ENCODE measurements around the gene ZSCAN10.
"Not testable (repeated sequence)": the region's sequence is repeated elsewhere in the genome, so short reads cannot be mapped to it uniquely, and the experiment has no call there.

The ZSCAN10 gene

DNA sequence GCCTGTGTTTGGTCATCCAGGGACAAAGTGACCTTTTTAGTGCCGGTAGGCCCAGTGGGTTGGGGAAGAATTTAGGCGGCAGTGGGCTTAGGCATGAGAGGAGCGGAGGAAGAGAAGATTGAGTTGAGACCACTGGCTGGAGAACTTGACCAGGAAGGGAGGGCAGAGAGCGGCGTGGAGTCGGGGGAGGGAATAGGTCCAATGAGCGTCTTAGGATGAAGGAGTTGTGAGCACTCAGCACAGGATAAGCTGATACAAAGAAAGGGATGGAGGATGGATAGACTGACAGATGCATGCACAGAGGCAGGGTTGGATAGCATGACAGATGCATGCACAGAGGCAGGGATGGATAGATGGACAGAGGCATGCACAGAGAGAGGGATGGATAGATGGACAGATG lies 25.6 kb downstream of the ZSCAN10 start:
- DNase-seq, result no peak
- Histone ChIP-seq H3K36me3 (ENCODE audit: control insufficient read depth, insufficient read depth, low read length) (peaks cover 11% of the 10 kb centered on the region), H3K4me1 (ENCODE audit: control insufficient read depth, insufficient read depth, low read length, poor library complexity, severe bottlenecking) (peaks cover 88% of the 10 kb centered on the region), H3K9me3 (ENCODE audit: control insufficient read depth, low read length) (no peaks in the 10 kb centered on the region), H3K4me3 (ENCODE audit: insufficient read depth, low read depth, low read length, poor library complexity, severe bottlenecking) (no peak overlapping the region), H3K27me3 (replicated peaks; ENCODE audit: control insufficient read depth, insufficient read depth, low read length, poor library complexity, severe bottlenecking) (no peaks in the 10 kb centered on the region), H3K27ac (ENCODE audit: insufficient read depth, low read length, poor library complexity, severe bottlenecking) (peak overlapping the region; percentile 37)

- DNase-seq; H3K9me3 ChIP-seq (ENCODE audit: control insufficient read depth, low read length); H3K4me3 ChIP-seq (ENCODE audit: insufficient read depth, low read depth, low read length, poor library complexity, severe bottlenecking); H3K27me3 ChIP-seq (replicated peaks; ENCODE audit: control insufficient read depth, insufficient read depth, low read length, poor library complexity, severe bottlenecking): not testable (repeated sequence)
- H3K36me3 ChIP-seq (ENCODE audit: control insufficient read depth, insufficient read depth, low read length), result peaks cover 18% of the 10 kb centered on the region
- H3K27ac ChIP-seq (ENCODE audit: insufficient read depth, low read length, poor library complexity, severe bottlenecking), result peak overlapping the region; percentile 37
- H3K4me1 ChIP-seq (ENCODE audit: control insufficient read depth, insufficient read depth, low read length, poor library complexity, severe bottlenecking), result peaks cover 88% of the 10 kb centered on the region
Measured at GRCh38 chr16:3072576-3073263, 26.4 kb downstream of the ZSCAN10 start.

DNA sequence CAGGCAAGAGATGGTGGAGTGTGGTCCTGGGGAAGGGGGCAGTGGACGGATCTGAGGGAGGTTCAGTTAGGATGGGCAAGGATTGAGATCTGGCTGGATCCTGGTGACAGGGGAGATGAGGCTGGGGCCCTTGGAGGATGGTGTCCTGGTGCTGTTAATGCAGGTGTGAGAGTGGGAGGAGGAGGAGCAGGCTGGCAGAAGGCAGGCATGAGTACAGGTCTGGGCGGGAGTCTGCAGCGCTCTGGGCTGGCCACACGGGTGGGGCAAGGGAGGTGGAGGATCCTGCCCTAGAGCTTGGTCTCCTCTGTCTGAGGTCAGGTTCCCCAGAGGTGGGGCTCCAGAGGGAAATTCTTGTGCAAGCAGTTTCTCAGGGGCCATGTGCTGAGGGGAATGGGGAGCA lies 26.9 kb downstream of the ZSCAN10 start:
- Histone ChIP-seq H3K36me3 (ENCODE audit: control insufficient read depth, insufficient read depth, low read length) (peaks cover 18% of the 10 kb centered on the region), H3K4me1 (ENCODE audit: control insufficient read depth, insufficient read depth, low read length, poor library complexity, severe bottlenecking) (peaks cover 85% of the 10 kb centered on the region)
- H3K4me3 ChIP-seq (ENCODE audit: insufficient read depth, low read depth, low read length, poor library complexity, severe bottlenecking); DNase-seq; H3K27ac ChIP-seq (ENCODE audit: insufficient read depth, low read length, poor library complexity, severe bottlenecking); H3K9me3 ChIP-seq (ENCODE audit: control insufficient read depth, low read length); H3K27me3 ChIP-seq (replicated peaks; ENCODE audit: control insufficient read depth, insufficient read depth, low read length, poor library complexity, severe bottlenecking): not testable (repeated sequence)

DNA sequence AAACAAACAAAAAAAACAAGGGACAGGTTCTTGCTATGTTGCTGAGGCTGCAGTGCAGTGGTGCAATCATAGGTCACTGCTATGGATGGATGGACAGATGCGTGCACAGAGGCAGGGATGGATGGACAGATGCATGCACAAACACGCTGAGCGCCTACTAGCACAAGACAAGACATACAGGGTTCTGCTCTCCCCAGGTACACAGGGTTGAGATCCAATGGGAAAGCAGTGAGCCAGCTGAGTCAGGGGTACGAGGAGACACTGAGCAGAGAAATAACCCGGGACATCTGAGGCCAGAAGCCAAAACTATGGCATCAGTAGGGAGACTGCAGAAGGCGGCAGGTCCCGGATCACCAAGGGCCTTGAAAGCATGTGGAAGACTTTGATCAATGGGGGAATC lies 27.4 kb downstream of the ZSCAN10 start:
- Histone ChIP-seq H3K27ac (ENCODE audit: insufficient read depth, low read length, poor library complexity, severe bottlenecking) (no peak overlapping the region), H3K4me1 (ENCODE audit: control insufficient read depth, insufficient read depth, low read length, poor library complexity, severe bottlenecking) (peaks cover 80% of the 10 kb centered on the region), H3K27me3 (replicated peaks; ENCODE audit: control insufficient read depth, insufficient read depth, low read length, poor library complexity, severe bottlenecking) (no peaks in the 10 kb centered on the region), H3K36me3 (ENCODE audit: control insufficient read depth, insufficient read depth, low read length) (peaks cover 18% of the 10 kb centered on the region), H3K4me3 (ENCODE audit: insufficient read depth, low read depth, low read length, poor library complexity, severe bottlenecking) (no peak overlapping the region), H3K9me3 (ENCODE audit: control insufficient read depth, low read length) (no peaks in the 10 kb centered on the region)
- DNase-seq, result no peak

DNA sequence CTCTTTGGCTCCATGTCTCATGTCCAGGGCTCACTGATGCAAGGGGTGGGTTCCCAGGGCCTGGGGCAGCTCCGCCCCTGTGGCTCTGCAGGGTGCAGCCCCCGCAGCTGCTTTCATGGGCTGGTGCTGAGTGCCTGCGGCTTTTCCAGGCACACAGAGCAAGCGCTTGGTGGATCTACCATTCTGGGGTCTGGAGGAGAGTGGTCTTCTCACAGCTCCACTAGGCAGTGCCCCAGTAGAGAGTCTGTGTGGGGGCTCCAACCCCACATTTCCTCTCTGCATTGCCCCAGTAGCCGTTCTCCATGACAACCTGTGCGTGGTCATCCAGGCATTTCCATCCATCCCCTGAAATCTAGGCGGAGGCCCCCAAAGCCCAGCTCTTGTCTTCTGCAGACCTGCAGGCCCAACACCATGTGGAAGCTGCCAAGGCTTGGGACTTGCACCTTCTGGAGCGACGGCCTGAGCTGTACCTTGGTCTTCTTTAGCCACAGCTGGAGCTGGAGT lies 28.4 kb downstream of the ZSCAN10 start:
- Histone ChIP-seq H3K9me3 (ENCODE audit: control insufficient read depth, low read length) (no peaks in the 10 kb centered on the region), H3K4me1 (ENCODE audit: control insufficient read depth, insufficient read depth, low read length, poor library complexity, severe bottlenecking) (peaks cover 70% of the 10 kb centered on the region), H3K27ac (ENCODE audit: insufficient read depth, low read length, poor library complexity, severe bottlenecking) (no peak overlapping the region), H3K4me3 (ENCODE audit: insufficient read depth, low read depth, low read length, poor library complexity, severe bottlenecking) (no peak overlapping the region), H3K36me3 (ENCODE audit: control insufficient read depth, insufficient read depth, low read length) (peaks cover 18% of the 10 kb centered on the region), H3K27me3 (replicated peaks; ENCODE audit: control insufficient read depth, insufficient read depth, low read length, poor library complexity, severe bottlenecking) (no peaks in the 10 kb centered on the region)
- DNase-seq, result no peak

DNA sequence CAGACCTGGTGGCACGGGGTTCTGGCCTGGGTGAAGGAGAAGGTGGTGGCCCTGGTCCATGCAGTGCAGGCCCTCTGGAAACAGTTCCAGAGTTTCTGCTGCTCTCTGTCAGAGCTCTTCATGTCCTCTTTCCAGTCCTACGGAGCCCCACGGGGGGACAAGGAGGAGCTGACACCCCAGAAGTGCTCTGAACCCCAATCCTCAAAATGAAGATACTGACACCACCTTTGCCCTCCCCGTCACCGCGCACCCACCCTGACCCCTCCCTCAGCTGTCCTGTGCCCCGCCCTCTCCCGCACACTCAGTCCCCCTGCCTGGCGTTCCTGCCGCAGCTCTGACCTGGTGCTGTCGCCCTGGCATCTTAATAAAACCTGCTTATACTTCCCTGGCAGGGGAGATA lies 29.9 kb downstream of the ZSCAN10 start:
- H3K4me1 ChIP-seq (ENCODE audit: control insufficient read depth, insufficient read depth, low read length, poor library complexity, severe bottlenecking), result peaks cover 62% of the 10 kb centered on the region

DNA sequence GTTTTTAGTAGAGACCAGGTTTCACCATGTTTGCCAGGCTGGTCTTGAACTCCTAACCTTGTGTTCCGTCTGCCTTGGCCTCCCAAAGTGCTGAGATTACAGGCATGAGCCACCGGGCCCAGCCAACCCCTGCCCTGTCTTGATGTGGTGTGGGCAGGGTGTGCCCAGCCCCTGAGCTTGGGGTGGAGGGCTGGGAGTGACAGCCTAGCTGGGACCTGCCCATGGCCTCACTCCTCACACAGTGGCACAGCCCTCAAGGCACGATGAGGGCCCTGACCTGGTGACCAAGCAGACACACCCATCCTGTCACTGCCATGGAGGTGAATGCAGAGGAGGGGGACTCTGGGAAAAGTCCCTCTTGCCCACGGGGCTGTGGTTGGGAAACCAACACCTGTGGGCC lies 30.6 kb downstream of the ZSCAN10 start:
- no peaks in the 10 kb centered on the region for H3K9me3 ChIP-seq (ENCODE audit: control insufficient read depth, low read length)
- no peak for DNase-seq
- H3K4me3 ChIP-seq (ENCODE audit: insufficient read depth, low read depth, low read length, poor library complexity, severe bottlenecking), result peak overlapping the region; percentile 87
- H3K27ac ChIP-seq (ENCODE audit: insufficient read depth, low read length, poor library complexity, severe bottlenecking), result peak overlapping the region; percentile 97
- peaks cover 55% of the 10 kb centered on the region for H3K4me1 ChIP-seq (ENCODE audit: control insufficient read depth, insufficient read depth, low read length, poor library complexity, severe bottlenecking)
- peaks cover 18% of the 10 kb centered on the region for H3K36me3 ChIP-seq (ENCODE audit: control insufficient read depth, insufficient read depth, low read length)
- no peaks in the 10 kb centered on the region for H3K27me3 ChIP-seq (replicated peaks; ENCODE audit: control insufficient read depth, insufficient read depth, low read length, poor library complexity, severe bottlenecking)

More for the DNA sequence above, 29.9 kb downstream of the ZSCAN10 start:
- not testable (repeated sequence) for H3K27ac ChIP-seq (ENCODE audit: insufficient read depth, low read length, poor library complexity, severe bottlenecking); DNase-seq; H3K9me3 ChIP-seq (ENCODE audit: control insufficient read depth, low read length); H3K27me3 ChIP-seq (replicated peaks; ENCODE audit: control insufficient read depth, insufficient read depth, low read length, poor library complexity, severe bottlenecking); H3K4me3 ChIP-seq (ENCODE audit: insufficient read depth, low read depth, low read length, poor library complexity, severe bottlenecking)
- peaks cover 18% of the 10 kb centered on the region for H3K36me3 ChIP-seq (ENCODE audit: control insufficient read depth, insufficient read depth, low read length)

GRCh38 chr16:3066440-3066748 lies 32.7 kb downstream of the ZSCAN10 start:
- H3K27ac ChIP-seq (ENCODE audit: insufficient read depth, low read length, poor library complexity, severe bottlenecking), result peak overlapping the region; percentile 97
- no peaks in the 10 kb centered on the region for H3K9me3 ChIP-seq (ENCODE audit: control insufficient read depth, low read length)
- peak overlapping the region; percentile 87 for H3K4me3 ChIP-seq (ENCODE audit: insufficient read depth, low read depth, low read length, poor library complexity, severe bottlenecking)
- H3K27me3 ChIP-seq (replicated peaks; ENCODE audit: control insufficient read depth, insufficient read depth, low read length, poor library complexity, severe bottlenecking), result no peaks in the 10 kb centered on the region
- DNase-seq, result no peak
- peaks cover 18% of the 10 kb centered on the region for H3K36me3 ChIP-seq (ENCODE audit: control insufficient read depth, insufficient read depth, low read length)
- H3K4me1 ChIP-seq (ENCODE audit: control insufficient read depth, insufficient read depth, low read length, poor library complexity, severe bottlenecking), result peaks cover 43% of the 10 kb centered on the region

GRCh38 chr16:3065742-3066439 lies 33.2 kb downstream of the ZSCAN10 start:
- H3K27me3 ChIP-seq (replicated peaks; ENCODE audit: control insufficient read depth, insufficient read depth, low read length, poor library complexity, severe bottlenecking), result no peaks in the 10 kb centered on the region
- H3K4me1 ChIP-seq (ENCODE audit: control insufficient read depth, insufficient read depth, low read length, poor library complexity, severe bottlenecking), result peaks cover 38% of the 10 kb centered on the region
- no peaks in the 10 kb centered on the region for H3K9me3 ChIP-seq (ENCODE audit: control insufficient read depth, low read length)
- no peak for DNase-seq
- peak overlapping the region; percentile 87 for H3K4me3 ChIP-seq (ENCODE audit: insufficient read depth, low read depth, low read length, poor library complexity, severe bottlenecking)
- H3K36me3 ChIP-seq (ENCODE audit: control insufficient read depth, insufficient read depth, low read length), result peaks cover 18% of the 10 kb centered on the region
- H3K27ac ChIP-seq (ENCODE audit: insufficient read depth, low read length, poor library complexity, severe bottlenecking), result peak overlapping the region; percentile 97

- Histone ChIP-seq H3K4me3 (ENCODE audit: insufficient read depth, low read depth, low read length, poor library complexity, severe bottlenecking) (peak within 1 kb of the TSS; percentile 87), H3K27me3 (replicated peaks; ENCODE audit: control insufficient read depth, insufficient read depth, low read length, poor library complexity, severe bottlenecking) (no peaks in the 10 kb centered on the region), H3K27ac (ENCODE audit: insufficient read depth, low read length, poor library complexity, severe bottlenecking) (peak within 1 kb of the TSS; percentile 97), H3K36me3 (ENCODE audit: control insufficient read depth, insufficient read depth, low read length) (peaks cover 18% of the 10 kb centered on the region), H3K4me1 (ENCODE audit: control insufficient read depth, insufficient read depth, low read length, poor library complexity, severe bottlenecking) (peaks cover 32% of the 10 kb centered on the region), H3K9me3 (ENCODE audit: control insufficient read depth, low read length) (no peaks in the 10 kb centered on the region)
- peak; percentile 55 to 73 (median 56) for DNase-seq
Measured at GRCh38 chr16:3065069-3065741, 33.9 kb downstream of the ZSCAN10 start, which contains the start of gene IL32. IL32 (plus strand) TSS chr16:3065640; CDS start chr16:3065812, 172 bp downstream.
